H1 (cell line): ENCODE results near the gene CENPX. TPM values are rescaled to one million over a fixed set of nuclear protein-coding genes. Genes with fewer than 3 reads are reported as not detected.

Source experiments
- CTCF ChIA-PET: fragments of 300-600 bp; sonication (Branson Sonifier 250); formaldehyde crosslinking; loops from one replicate; lab custom pipeline; 2021; ENCODE audit not compliant: partially characterized antibody; lab: Charles Lee
- POLR2A ChIA-PET: fragments of 300-600 bp; sonication (Branson Sonifier 250); formaldehyde crosslinking; loops from one replicate; lab custom pipeline; 2021; ENCODE audit warnings: inconsistent platforms; ENCODE audit not compliant: partially characterized antibody; lab: Charles Lee
- DNase-seq, 2 experiments: peaks; one replicate each; pipeline versions ENCODE4 v3.0.0 to v3.0.0-alpha.2; 2010 to 2022; ENCODE audit warnings: low spot score in 2 of 2, low read depth in 1 of 2, mixed read lengths in 1 of 2
- FAIRE-seq: peaks from 2 replicates; lab custom pipeline; 2011; peaks lifted over from hg19 to GRCh38; lab: Jason Lieb, UNC
- H2AFZ ChIP-seq: 2 replicates; pipeline ENCODE4 v1.8.1; 2012; ENCODE audit warnings: low read length, inconsistent platforms
- H2AK5ac ChIP-seq: 2 replicates; pipeline ENCODE4 v1.6.1; 2013; ENCODE audit warnings: low read depth, low read length
- H2BK120ac ChIP-seq: replicated peaks from 2 replicates; pipeline ENCODE3; 2013; ENCODE audit warnings: low read depth, low read length, inconsistent platforms
- H2BK12ac ChIP-seq: 2 replicates; pipeline ENCODE4 v1.6.1; 2013; ENCODE audit warnings: low read depth, low read length
- H2BK15ac ChIP-seq: 2 replicates; pipeline ENCODE4 v1.6.1; 2013; ENCODE audit warnings: low read length
- H2BK20ac ChIP-seq: 2 replicates; pipeline ENCODE4 v1.6.1; 2013; ENCODE audit warnings: low read length
- H2BK5ac ChIP-seq: 2 replicates; pipeline ENCODE4 v1.6.1; 2013; ENCODE audit warnings: low read depth, low read length
- H3K14ac ChIP-seq: 2 replicates; pipeline ENCODE4 v1.6.1; 2013; ENCODE audit warnings: inconsistent platforms; ENCODE audit not compliant: insufficient read length
- H3K18ac ChIP-seq: 2 replicates; pipeline ENCODE4 v1.6.1; 2013; ENCODE audit warnings: low read length; ENCODE audit errors: extremely low read depth
- H3K23ac ChIP-seq: 2 replicates; pipeline ENCODE4 v1.6.1; 2013; ENCODE audit warnings: inconsistent platforms; ENCODE audit not compliant: insufficient read length
- H3K23me2 ChIP-seq: 2 replicates; pipeline ENCODE4 v1.6.1; 2013; ENCODE audit warnings: low read depth, low read length
- H3K27ac ChIP-seq: 2 replicates; pipeline ENCODE4 v1.6.1; 2011; ENCODE audit warnings: low read depth, low read length, inconsistent platforms
- H3K27me3 ChIP-seq, 4 experiments: replicated peaks in 1 of 4; 1 replicate in 1 of 4; 2 replicates in 3 of 4; pipeline versions ENCODE4 v1.6.1 to v1.8.1; 2011 to 2013; ENCODE audit warnings: low read length in 3 of 4, mild to moderate bottlenecking in 3 of 4, inconsistent platforms in 2 of 4, mixed read lengths in 2 of 4, moderate library complexity in 1 of 4; ENCODE audit not compliant: control insufficient read depth in 3 of 4, insufficient read depth in 3 of 4; ENCODE audit errors: extremely low read depth in 1 of 4
- H3K36me3 ChIP-seq, 4 experiments: 2 replicates each; pipeline versions ENCODE4 v1.6.1 to v1.8.1; 2011 to 2013; ENCODE audit warnings: mild to moderate bottlenecking in 4 of 4, low read length in 3 of 4, moderate library complexity in 2 of 4, control low read depth in 1 of 4, inconsistent platforms in 1 of 4; ENCODE audit not compliant: insufficient read depth in 4 of 4, control insufficient read depth in 2 of 4
- H3K4ac ChIP-seq: replicated peaks from 2 replicates; pipeline ENCODE3; 2013; ENCODE audit warnings: low read length, low read depth, mixed read lengths, inconsistent platforms; ENCODE audit not compliant: insufficient read length
- H3K4me1 ChIP-seq, 4 experiments: replicated peaks in 1 of 4; 1 replicate in 1 of 4; 2 replicates in 3 of 4; pipeline versions ENCODE4 v1.6.1 to v1.8.1; 2011 to 2013; ENCODE audit warnings: low read length in 3 of 4, inconsistent platforms in 2 of 4, mixed read lengths in 1 of 4; ENCODE audit not compliant: insufficient read depth in 4 of 4, control insufficient read depth in 3 of 4
- H3K4me2 ChIP-seq, 2 experiments: 2 replicates each; pipeline versions ENCODE4 v1.6.1 to v1.8.1; 2011 to 2013; ENCODE audit warnings: low read depth in 2 of 2, low read length in 2 of 2, control low read depth in 1 of 2, inconsistent platforms in 1 of 2, mild to moderate bottlenecking in 1 of 2; ENCODE audit not compliant: insufficient read depth in 1 of 2
- H3K4me3 ChIP-seq, 4 experiments: fragments of 200-600, 300-600 bp in 1 of 4; sonication (generic), shearing (Covaris generic), sonication (Bioruptor Twin) in 1 of 4; 2 replicates each; pipeline versions ENCODE4 v1.5.1 to v1.8.1; 2011 to 2016; ENCODE audit warnings: low read length in 4 of 4, low read depth in 3 of 4, control low read depth in 2 of 4, inconsistent platforms in 2 of 4, mild to moderate bottlenecking in 2 of 4, mixed read lengths in 1 of 4, moderate library complexity in 1 of 4; ENCODE audit not compliant: insufficient read depth in 2 of 4; ENCODE audit errors: extremely low read depth in 1 of 4
- H3K56ac ChIP-seq: replicated peaks from 2 replicates; pipeline ENCODE3; 2013; ENCODE audit warnings: low read depth, mild to moderate bottlenecking, mixed read lengths, low read length, inconsistent platforms; ENCODE audit not compliant: insufficient read length
- H3K79me1 ChIP-seq: 2 replicates; pipeline ENCODE4 v1.6.1; 2013; ENCODE audit warnings: low read depth, low read length, control low read depth
- H3K79me2 ChIP-seq, 2 experiments: 2 replicates each; pipeline versions ENCODE4 v1.6.1 to v1.8.1; 2012 to 2013; ENCODE audit warnings: low read length in 2 of 2, mild to moderate bottlenecking in 2 of 2, inconsistent platforms in 1 of 2; ENCODE audit not compliant: insufficient read depth in 2 of 2, control insufficient read depth in 1 of 2
- H3K9ac ChIP-seq, 4 experiments: replicated peaks in 1 of 4; 1 replicate in 1 of 4; 2 replicates in 3 of 4; pipeline versions ENCODE4 v1.6.1 to v1.8.1; 2011 to 2013; ENCODE audit warnings: low read depth in 3 of 4, low read length in 3 of 4, control low read depth in 2 of 4, mild to moderate bottlenecking in 2 of 4, moderate library complexity in 2 of 4, inconsistent platforms in 1 of 4; ENCODE audit errors: extremely low read depth in 1 of 4
- H3K9me3 ChIP-seq, 2 experiments: 2 replicates each; pipeline versions ENCODE4 v1.6.1 to v1.8.1; 2012 to 2013; ENCODE audit warnings: mild to moderate bottlenecking in 2 of 2, moderate library complexity in 2 of 2, control low read depth in 1 of 2, inconsistent platforms in 1 of 2, low read depth in 1 of 2, low read length in 1 of 2, mixed read lengths in 1 of 2; ENCODE audit not compliant: insufficient read depth in 2 of 2
- H4K20me1 ChIP-seq, 2 experiments: replicated peaks in 1 of 2; 2 replicates each; pipeline versions ENCODE3 to v1.8.1; 2011 to 2013; ENCODE audit warnings: inconsistent platforms in 2 of 2, low read length in 2 of 2, mild to moderate bottlenecking in 1 of 2; ENCODE audit not compliant: insufficient read depth in 2 of 2, control insufficient read depth in 1 of 2
- H4K5ac ChIP-seq: 2 replicates; pipeline ENCODE4 v1.6.1; 2013; ENCODE audit warnings: low read length, low read depth, mixed read lengths, inconsistent platforms; ENCODE audit not compliant: insufficient read length
- H4K8ac ChIP-seq: 2 replicates; pipeline ENCODE4 v1.8.0; 2013; ENCODE audit warnings: mild to moderate bottlenecking, moderate library complexity, low read length, inconsistent platforms; ENCODE audit not compliant: insufficient read depth; ENCODE audit errors: extremely low read depth
- H4K91ac ChIP-seq: replicated peaks from 2 replicates; pipeline ENCODE3; 2013; ENCODE audit warnings: low read length, mixed read lengths, inconsistent platforms; ENCODE audit not compliant: insufficient read length
- CHD1 ChIP-seq: IDR thresholded peaks from 2 replicates; pipeline ENCODE4 v1.6.1; 2012; ENCODE audit warnings: low read depth, low read length, improper control_type of control experiment
- EGR1 ChIP-seq: IDR thresholded peaks from 2 replicates; pipeline ENCODE4 v1.6.1; 2011; ENCODE audit warnings: low read depth, low read length, borderline replicate concordance
- SIRT6 ChIP-seq: IDR thresholded peaks from one replicate; pipeline ENCODE4 v1.7.1; 2012; ENCODE audit warnings: low read length, inconsistent platforms
- SUZ12 ChIP-seq: fragments of 200-600 bp; sonication (generic); IDR thresholded peaks from 2 replicates; pipeline ENCODE4 v1.6.1; 2012; ENCODE audit warnings: mild to moderate bottlenecking, inconsistent platforms, low read length, moderate library complexity, mixed read lengths
- WGBS, 2 experiments: shearing (Covaris generic) in 1 of 2; methylation state at CpG; one replicate each; pipeline versions ENCODE4 v1.1.6 to v1.1.7; 2013 to 2015; ENCODE audit warnings: low lambda C conversion rate in 2 of 2, mixed read lengths in 2 of 2, inconsistent platforms in 1 of 2, low coverage in 1 of 2, missing lambda C conversion rate in 1 of 2; ENCODE audit not compliant: insufficient replicate concordance in 2 of 2, insufficient coverage in 1 of 2, insufficient read length in 1 of 2; ENCODE audit errors: extremely low coverage in 1 of 2, missing lambda C conversion rate in 1 of 2; 5-methylcytosine and 5-hydroxymethylcytosine counted together
- polyA plus RNA-seq, 7 experiments: library from polyadenylated mRNA; depleted of rRNA in 3 of 7; stranded (reverse) in 5 of 7; unstranded in 2 of 7; fragments of >200 nt in 5 of 7; fragments of 200-250 nt in 2 of 7; gene quantifications; 1 replicate in 5 of 7; 2 replicates in 1 of 7; 4 replicates in 1 of 7; pipeline versions ENCODE4 v1.2.1 to v1.2.3, GENCODE V29; 2011 to 2013; ENCODE audit warnings: missing spikeins in 2 of 7, mixed read lengths in 2 of 7
- total RNA-seq: library from RNA; stranded (reverse); fragmentation: NEBNext Ultra II Directional; extraction: Animal tissue kit (Norgen Biotek cat#: 25700); gene quantifications from 2 replicates; pipeline ENCODE4 v1.2.1, GENCODE V29; 2021

Gene CENPX
- total and polyA plus RNA-seq, 2 of the 8 experiments (the other 6 are each of a cell fraction or from before 2014, with no cell fraction given), result 116 to 122 TPM

DNA sequence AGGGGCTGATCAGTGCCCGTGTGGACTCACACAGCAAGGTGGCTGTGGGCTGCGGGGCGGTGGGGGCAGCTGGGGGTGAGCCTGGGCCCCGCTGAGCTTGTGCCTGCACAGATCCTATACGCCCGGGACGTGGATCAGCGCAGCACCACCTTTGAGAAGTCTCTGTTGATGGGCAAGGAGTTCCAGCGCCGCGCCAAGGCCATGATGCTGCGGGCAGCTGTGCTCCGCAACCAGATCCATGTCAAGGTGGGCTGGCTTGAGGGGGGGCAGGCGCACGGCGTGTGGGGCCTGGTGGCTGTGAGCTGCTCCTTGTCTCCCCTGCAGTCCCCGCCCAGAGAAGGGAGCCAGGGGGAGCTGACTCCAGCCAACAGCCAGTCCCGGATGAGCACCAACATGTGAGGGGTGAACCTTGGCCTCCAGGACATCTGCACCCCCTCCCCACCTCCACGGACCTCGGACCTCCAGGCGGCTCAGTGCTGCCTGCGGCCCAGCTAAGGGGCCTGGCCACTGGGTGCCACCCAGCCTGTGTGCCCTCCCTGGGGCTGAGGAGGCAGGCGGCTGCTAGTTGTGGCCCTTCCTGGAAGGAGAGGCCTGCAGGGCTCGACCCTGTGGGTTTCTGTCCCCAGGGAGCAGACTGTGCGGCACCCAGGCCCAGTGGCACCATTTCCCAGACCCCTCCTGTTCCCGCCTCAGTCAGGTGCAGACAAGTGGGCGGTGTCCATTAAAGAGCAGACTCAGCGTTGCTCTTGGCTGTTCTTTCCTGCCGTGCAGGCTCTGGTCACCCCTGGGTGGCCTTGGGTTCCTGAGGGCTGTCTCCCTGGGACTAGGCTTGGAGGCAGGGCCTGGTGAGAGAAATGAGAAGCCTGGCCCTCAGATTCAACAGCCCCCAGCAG lies 34.3 kb upstream of the CENPX start:
- Histone ChIP-seq H4K8ac (no peak overlapping the region), H4K91ac (no peak overlapping the region), H4K5ac (no peak overlapping the region), H3K23ac (no peak overlapping the region), H2AFZ (no peak overlapping the region), H4K20me1 (peaks cover 4 to 21% of the 10 kb centered on the region in 2 experiments), H3K27me3 (no peaks in the 10 kb centered on the region), H3K36me3 (peaks cover 14 to 40% (median 32%) of the 10 kb centered on the region in 4 experiments), H3K4ac (no peak overlapping the region), H2BK20ac (no peak overlapping the region), H2AK5ac (no peak overlapping the region), H3K4me2 (no peak overlapping the region), H3K79me1 (peaks cover 6% of the 10 kb centered on the region; the same call in 1 of the 2 replicates), H3K27ac (no peak overlapping the region), H2BK5ac (no peak overlapping the region), H3K14ac (no peak overlapping the region), H3K4me1 (peaks cover 0 to 7% (median 3%) of the 10 kb centered on the region in 4 experiments; a peak in 4 of 7 replicates), H3K4me3 (no peak overlapping the region), H3K56ac (no peak overlapping the region), H3K9me3 (no peaks in the 10 kb centered on the region), H3K79me2 (peaks cover 0 to 12% of the 10 kb centered on the region in 2 experiments; a peak in 1 of 4 replicates), H2BK12ac (no peak overlapping the region), H3K23me2 (peaks cover 6% of the 10 kb centered on the region; the same call in 1 of the 2 replicates), H2BK120ac (no peak overlapping the region), H3K18ac (no peak overlapping the region), H2BK15ac (no peak overlapping the region), H3K9ac (no peak overlapping the region)
- ChIA-PET CTCF (interaction anchor here (0.9 to 5.4 kb wide), 5 partner anchors 8 to 97 kb away, joined by 3 to 40 read pairs (median 3); partner anchors contain the start of genes DUS1L and RAC3), POLR2A (interaction anchor here (0.8 to 13.2 kb wide), 16 partner anchors 9 to 145 kb away, joined by 3 to 161 read pairs (median 4); partner anchors contain the start of genes DUS1L and RAC3)
- TF ChIP-seq SUZ12 (no peak), EGR1 (no peak), SIRT6 (no peak), CHD1 (no peak)
- no peak for FAIRE-seq
- no peak for DNase-seq
- 96% methylated on average over 23 of the region's 29 CpGs; no CpG with 5 or more reads in 1 of the 2 experiments for WGBS, 2 experiments
